ENCODE measurements around the gene ARHGAP21.
"Not testable (repeated sequence)": the region's sequence is repeated elsewhere in the genome, so short reads cannot be mapped to it uniquely, and the experiment has no call there.

The ARHGAP21 gene

GRCh38 chr10:24680647-24681524 is 42.8 kb downstream of the ARHGAP21 start:
- FAIRE-seq = no peak

- FAIRE-seq = no peak
Measured at GRCh38 chr10:24678757-24679156, 44.9 kb downstream of the ARHGAP21 start.

GRCh38 chr10:24674892-24675632 is 48.6 kb downstream of the ARHGAP21 start:
- no peak for FAIRE-seq

- FAIRE-seq = no peak
Measured at GRCh38 chr10:24670964-24671670, 52.6 kb downstream of the ARHGAP21 start.

- FAIRE-seq = no peak
Measured at GRCh38 chr10:24669285-24669852, 54.3 kb downstream of the ARHGAP21 start.

- no peak for FAIRE-seq
Measured at GRCh38 chr10:24668247-24668646, 55.4 kb downstream of the ARHGAP21 start.

- FAIRE-seq = no peak
Measured at GRCh38 chr10:24664991-24665390, 58.7 kb downstream of the ARHGAP21 start.

- no peak for FAIRE-seq
Measured at GRCh38 chr10:24661376-24661775, 62.3 kb downstream of the ARHGAP21 start.

GRCh38 chr10:24658319-24658718 is 65.4 kb downstream of the ARHGAP21 start:
- FAIRE-seq = not testable (repeated sequence)

GRCh38 chr10:24656326-24656725 is 67.4 kb downstream of the ARHGAP21 start:
- FAIRE-seq = not testable (repeated sequence)

- FAIRE-seq = no peak
Measured at GRCh38 chr10:24652381-24652957, 71.2 kb downstream of the ARHGAP21 start.

GRCh38 chr10:24651923-24652322 is 71.8 kb downstream of the ARHGAP21 start:
- FAIRE-seq = no peak

- no peak for FAIRE-seq
Measured at GRCh38 chr10:24650669-24651391, 72.9 kb downstream of the ARHGAP21 start.

GRCh38 chr10:24645784-24646183 is 77.9 kb downstream of the ARHGAP21 start:
- FAIRE-seq = no peak

GRCh38 chr10:24645022-24645421 is 78.7 kb downstream of the ARHGAP21 start:
- FAIRE-seq = no peak

- no peak for FAIRE-seq
Measured at GRCh38 chr10:24643679-24644209, 79.9 kb downstream of the ARHGAP21 start.

- peak; percentile 87 for FAIRE-seq
Measured at GRCh38 chr10:24642921-24643678, 80.6 kb downstream of the ARHGAP21 start.

GRCh38 chr10:24639124-24639523 is 84.6 kb downstream of the ARHGAP21 start:
- no peak for FAIRE-seq

- FAIRE-seq = no peak
Measured at GRCh38 chr10:24625778-24626177, 97.9 kb downstream of the ARHGAP21 start.

- FAIRE-seq = no peak
Measured at GRCh38 chr10:24623383-24623782, 100.3 kb downstream of the ARHGAP21 start.

GRCh38 chr10:24622781-24623301 is 100.8 kb downstream of the ARHGAP21 start:
- FAIRE-seq = no peak

Measured in TTC549 (cell line).